Stimulated activated naive CD8-positive, alpha-beta T cell treated with anti-CD3 and anti-CD28 coated beads, Interleukin-15, Interleukin-2, amounts not matched to agents 100 ng/mL and 50 ng/mL, for 24 hours (primary cell): ENCODE measurements around the gene PRKAR2B.
"Not testable (repeated sequence)": the region's sequence is repeated elsewhere in the genome, so short reads cannot be mapped to it uniquely, and the experiment has no call there.

Experiments used
- H3K27ac Mint-ChIP-seq: one replicate; pipeline ENCODE4 v1.8.0; 2021; ENCODE audit warnings: mild to moderate bottlenecking, mixed read lengths
- H3K27me3 Mint-ChIP-seq: one replicate; pipeline ENCODE4 v1.8.0; 2021; ENCODE audit warnings: mixed read lengths
- H3K36me3 Mint-ChIP-seq: one replicate; pipeline ENCODE4 v1.8.0; 2021; ENCODE audit warnings: low read depth, mixed read lengths
- H3K4me1 Mint-ChIP-seq: one replicate; pipeline ENCODE4 v1.8.0; 2021; ENCODE audit warnings: low read depth, mixed read lengths
- H3K4me3 Mint-ChIP-seq: one replicate; pipeline ENCODE4 v1.8.0; 2021; ENCODE audit warnings: mild to moderate bottlenecking, mixed read lengths
- H3K9me3 Mint-ChIP-seq: one replicate; pipeline ENCODE4 v1.8.0; 2021; ENCODE audit warnings: mixed read lengths

Gene PRKAR2B

DNA sequence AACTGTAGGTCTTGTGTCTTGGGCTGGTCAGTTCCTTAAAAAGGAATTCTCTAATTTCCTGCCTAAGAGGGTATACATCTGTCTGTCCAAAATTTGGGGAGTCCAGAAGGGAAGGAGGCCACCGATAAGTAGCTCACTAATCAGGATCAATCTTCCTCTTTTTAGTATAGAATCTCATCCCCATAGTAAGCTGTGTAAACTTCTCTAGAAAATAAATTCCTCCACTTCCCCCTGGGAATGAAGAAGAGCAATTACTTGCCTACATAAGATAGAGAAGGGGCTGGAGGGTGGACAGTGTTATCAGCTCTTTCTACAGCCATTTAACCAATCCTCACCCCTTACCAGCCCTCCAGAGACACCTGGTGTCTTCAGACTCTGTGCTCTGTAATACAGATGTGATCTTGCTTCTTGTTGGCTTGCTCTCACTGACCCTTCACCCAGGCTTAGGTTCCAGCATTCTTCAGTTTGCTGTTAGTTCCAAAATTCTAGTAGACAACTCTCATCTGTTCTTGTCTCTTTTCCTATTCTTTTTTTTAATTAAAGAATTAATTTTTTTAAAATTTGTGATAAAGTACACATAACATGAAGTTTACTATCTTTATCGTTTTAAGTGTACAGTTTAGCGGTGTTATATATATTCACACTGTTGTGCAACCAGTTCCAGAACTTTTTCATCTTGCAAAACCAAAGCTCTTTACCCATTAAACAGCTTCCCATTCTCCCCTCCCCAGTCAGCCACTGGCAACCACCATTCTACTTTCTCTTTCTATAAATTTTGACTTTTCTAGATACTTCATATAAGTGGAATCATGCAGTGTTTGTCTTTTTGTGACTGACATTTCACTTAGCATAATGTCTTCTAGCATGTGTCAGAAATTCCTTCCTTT is 6.5 kb upstream of the PRKAR2B start:
- H3K27me3 Mint-ChIP-seq, result peaks cover 3% of the 10 kb centered on the region
- peaks cover 12% of the 10 kb centered on the region for H3K9me3 Mint-ChIP-seq
- H3K4me3 Mint-ChIP-seq, result no peak overlapping the region
- no peaks in the 10 kb centered on the region for H3K4me1 Mint-ChIP-seq
- H3K36me3 Mint-ChIP-seq, result no peaks in the 10 kb centered on the region
- no peak overlapping the region for H3K27ac Mint-ChIP-seq

DNA sequence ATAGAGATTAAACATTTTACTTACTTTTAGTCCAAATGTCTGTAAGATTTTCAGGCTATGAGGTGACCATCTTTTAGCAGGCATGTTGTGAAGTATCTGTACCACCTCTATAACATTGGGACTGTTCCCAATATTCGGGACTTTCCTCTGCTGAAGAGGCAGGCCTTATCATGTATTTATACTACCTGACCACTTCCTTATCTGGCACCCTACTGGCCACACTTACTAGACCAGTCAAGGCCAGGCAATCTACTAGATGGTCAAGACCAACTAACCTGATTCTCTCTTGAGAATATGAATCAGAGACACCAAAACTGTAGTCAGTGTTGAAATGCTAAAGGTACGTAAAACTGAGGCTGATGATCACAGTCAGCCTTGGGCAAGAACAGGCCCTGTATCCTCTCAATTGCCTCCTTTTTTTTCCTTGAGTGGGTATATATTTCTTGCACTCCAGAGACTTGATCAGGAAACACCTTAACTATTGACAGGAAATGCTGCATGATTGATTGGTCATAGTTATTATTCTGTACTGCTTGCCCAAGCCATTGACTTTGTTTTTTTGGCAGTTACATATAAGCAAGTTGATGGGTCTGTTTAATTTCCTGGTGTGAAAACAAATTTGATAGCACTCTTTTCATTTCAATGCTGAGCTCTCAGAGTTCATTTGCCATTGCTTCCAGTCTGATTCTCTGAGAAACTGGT is 5.2 kb upstream of the PRKAR2B start:
- no peak overlapping the region for H3K4me3 Mint-ChIP-seq
- peaks cover 7% of the 10 kb centered on the region for H3K27me3 Mint-ChIP-seq
- peaks cover 4% of the 10 kb centered on the region for H3K4me1 Mint-ChIP-seq
- H3K36me3 Mint-ChIP-seq, result no peaks in the 10 kb centered on the region
- H3K27ac Mint-ChIP-seq, result no peak overlapping the region
- peaks cover 12% of the 10 kb centered on the region for H3K9me3 Mint-ChIP-seq

DNA sequence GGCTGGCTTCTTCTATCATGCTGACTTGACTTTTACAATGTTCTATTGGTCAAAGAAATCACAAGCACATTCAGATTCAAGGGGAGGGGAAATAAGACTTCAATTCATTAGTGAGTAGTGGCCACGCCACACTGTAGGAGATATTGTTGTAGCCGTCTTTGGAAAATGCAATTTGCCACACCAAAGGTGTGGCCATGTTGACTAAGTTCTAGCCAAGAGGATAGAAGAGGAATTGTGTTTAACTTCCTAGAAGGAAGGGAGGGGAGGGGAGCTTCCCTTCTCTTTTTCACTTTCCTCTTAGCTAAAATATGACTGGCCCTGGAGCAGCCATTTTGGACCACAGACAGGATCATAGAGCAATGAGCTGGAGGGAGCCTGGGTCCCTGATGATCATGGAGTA is 3.4 kb upstream of the PRKAR2B start:
- Mint-ChIP-seq H3K36me3 (no peaks in the 10 kb centered on the region), H3K27me3 (peaks cover 17% of the 10 kb centered on the region), H3K9me3 (peaks cover 12% of the 10 kb centered on the region), H3K4me3 (no peak overlapping the region), H3K27ac (no peak overlapping the region), H3K4me1 (peaks cover 9% of the 10 kb centered on the region)

DNA sequence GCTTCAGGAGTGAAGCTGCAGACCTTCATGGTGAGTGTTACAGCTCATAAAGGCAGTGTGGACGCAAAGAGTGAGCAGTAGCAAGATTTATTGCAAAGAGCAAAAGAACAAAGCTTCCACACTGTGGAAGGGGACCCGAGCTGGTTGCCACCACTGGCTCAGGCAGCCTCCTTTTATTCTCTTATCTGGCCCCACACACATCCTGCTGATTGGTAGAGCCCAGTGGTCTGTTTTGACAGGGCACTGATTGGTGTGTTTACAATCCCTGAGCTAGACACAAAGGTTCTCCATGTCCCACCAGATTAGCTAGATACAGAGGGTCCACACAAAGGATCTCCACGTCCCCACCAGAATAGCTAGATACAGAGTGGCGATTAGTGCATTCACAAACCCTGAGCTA is 2.7 kb upstream of the PRKAR2B start:
- H3K4me1 Mint-ChIP-seq, H3K9me3 Mint-ChIP-seq, H3K36me3 Mint-ChIP-seq, H3K27ac Mint-ChIP-seq, H3K4me3 Mint-ChIP-seq: not testable (repeated sequence)
- H3K27me3 Mint-ChIP-seq, result peaks cover 20% of the 10 kb centered on the region

DNA sequence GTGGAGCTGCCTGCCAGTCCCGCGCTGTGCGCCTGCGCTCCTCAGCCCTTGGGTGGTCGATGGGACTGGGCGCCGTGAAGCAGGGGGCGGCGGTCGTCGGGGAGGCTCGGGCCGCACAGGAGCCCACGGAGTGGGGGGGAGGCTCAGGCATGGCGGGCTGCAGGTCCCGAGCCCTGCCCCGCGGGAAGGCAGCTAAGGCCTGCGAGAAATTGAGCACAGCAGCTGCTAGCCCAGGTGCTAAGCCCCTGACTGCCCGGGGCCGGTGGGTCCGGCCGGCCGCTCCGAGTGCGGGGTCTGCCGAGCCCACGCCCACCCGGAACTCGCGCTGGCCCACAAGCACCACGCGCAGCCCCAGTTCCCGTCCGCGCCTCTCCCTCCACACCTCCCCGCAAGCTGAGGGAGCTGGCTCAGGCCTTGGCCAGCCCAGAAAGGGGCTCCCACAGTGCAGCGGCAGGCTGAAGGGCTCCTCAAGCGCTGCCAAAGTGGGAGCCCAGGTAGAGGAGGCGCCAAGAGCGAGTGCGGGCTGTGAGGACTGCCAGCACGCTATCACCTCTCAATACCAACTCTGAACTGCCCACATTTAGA is 2.1 kb upstream of the PRKAR2B start:
- not testable (repeated sequence) for H3K36me3 Mint-ChIP-seq, H3K27ac Mint-ChIP-seq, H3K4me1 Mint-ChIP-seq, H3K4me3 Mint-ChIP-seq, H3K9me3 Mint-ChIP-seq
- H3K27me3 Mint-ChIP-seq, result peaks cover 27% of the 10 kb centered on the region

DNA sequence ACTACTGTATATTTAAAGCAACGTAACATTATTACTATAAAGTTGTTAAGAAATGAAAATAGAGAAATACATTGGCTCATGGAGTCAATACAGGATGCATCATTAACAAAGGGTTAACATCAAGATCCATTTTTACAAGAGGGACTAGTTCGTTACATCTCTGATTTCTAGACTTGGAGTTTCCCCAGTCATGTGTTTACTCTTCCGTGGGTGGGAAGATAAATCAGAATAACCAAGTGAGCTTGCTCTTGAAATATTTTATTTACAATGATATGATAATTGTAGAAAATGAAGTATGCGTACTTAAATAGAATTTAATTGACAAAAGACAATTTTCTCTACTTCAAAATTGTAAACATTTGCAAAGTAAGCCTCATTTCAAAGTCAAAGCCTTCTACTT is 1.0 kb upstream of the PRKAR2B start:
- Mint-ChIP-seq H3K36me3 (no peaks in the 10 kb centered on the region), H3K9me3 (peaks cover 2% of the 10 kb centered on the region), H3K27ac (no peak overlapping the region), H3K4me3 (peak overlapping the region; percentile 78), H3K4me1 (peaks cover 9% of the 10 kb centered on the region), H3K27me3 (peaks cover 37% of the 10 kb centered on the region)

DNA sequence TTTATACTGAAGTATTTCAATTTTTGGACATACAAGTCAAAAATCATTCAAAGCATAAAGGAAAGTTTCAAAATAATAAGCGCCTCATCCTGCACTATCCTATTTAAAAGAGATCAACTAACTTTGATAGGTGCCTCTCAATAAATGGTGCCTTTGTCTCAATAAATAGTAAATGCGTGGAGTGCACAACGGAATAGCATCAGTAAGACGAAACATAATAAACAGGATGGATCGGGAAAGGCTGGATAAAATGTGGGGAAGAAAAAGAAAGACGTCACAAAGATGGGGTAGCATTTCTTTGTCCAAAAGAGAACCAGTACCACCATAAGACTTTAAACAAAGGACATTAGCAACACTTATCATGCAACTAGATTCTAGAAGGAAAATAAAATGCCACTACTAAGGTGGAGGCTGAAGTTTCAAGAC is 571 bp upstream of the PRKAR2B start:
- H3K9me3 Mint-ChIP-seq, result no peaks in the 10 kb centered on the region
- peak overlapping the region; percentile 50 for H3K27ac Mint-ChIP-seq
- H3K27me3 Mint-ChIP-seq, result peaks cover 42% of the 10 kb centered on the region
- peaks cover 9% of the 10 kb centered on the region for H3K4me1 Mint-ChIP-seq
- peak overlapping the region; percentile 78 for H3K4me3 Mint-ChIP-seq
- H3K36me3 Mint-ChIP-seq, result no peaks in the 10 kb centered on the region

DNA sequence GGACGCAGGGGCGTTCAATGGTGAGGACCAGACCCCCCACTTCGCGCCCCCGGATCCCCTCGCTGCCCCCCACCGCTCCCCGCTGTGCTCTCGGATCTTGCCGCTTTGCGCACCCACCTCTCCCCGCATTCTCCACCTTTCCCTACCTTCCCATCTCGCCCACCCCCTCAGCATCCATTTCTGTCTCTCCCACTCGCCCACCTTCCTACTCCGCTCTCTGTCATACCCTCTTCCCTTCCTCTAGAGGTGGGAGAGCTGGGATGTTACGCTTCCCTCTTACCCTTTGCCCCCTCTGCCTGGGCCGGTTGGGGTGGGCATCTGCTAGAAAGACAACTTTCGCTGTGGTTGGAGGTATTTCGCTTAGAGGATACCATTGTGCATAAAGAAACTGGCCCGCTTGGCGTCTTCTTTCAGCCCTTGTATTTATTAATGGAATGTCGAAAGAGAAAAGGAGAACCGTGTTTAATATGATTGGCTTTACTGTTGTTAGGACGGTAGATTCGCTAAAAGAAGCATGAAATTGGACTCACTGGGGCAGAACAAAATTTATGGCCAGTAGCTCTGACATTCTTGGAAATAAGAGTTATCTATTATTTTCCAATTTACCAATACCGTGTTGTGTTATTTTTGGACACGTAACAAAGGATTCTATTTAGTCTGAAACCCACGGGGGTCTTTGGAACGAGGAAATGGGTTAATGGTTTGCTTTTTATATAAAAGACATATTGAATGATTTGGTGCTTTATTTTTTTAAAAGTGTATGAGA is 873 bp downstream of the PRKAR2B start:
- Mint-ChIP-seq H3K4me3 (peak overlapping the region; percentile 77), H3K36me3 (no peaks in the 10 kb centered on the region), H3K9me3 (no peaks in the 10 kb centered on the region), H3K4me1 (peaks cover 9% of the 10 kb centered on the region), H3K27me3 (peaks cover 50% of the 10 kb centered on the region), H3K27ac (no peak overlapping the region)

DNA sequence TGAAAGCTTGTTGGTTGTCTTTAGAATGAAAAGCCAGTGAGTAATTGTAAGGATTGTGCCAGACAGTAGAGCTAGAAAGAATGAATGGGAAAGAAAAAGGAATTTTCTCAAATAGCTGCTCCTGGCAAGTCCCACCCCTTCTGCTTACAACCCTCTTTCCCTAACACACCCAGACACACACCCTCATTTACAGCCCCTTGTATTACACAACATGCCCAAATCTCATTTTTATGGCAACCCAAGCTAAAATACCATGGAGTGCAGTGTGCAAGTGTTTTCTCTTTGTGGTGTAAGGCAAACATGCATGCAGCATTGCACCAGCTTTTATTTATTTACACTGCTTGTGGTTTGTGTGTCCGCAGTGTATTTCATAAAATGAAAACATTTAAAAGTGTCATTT is 1.5 kb downstream of the PRKAR2B start:
- Mint-ChIP-seq H3K27me3 (peaks cover 56% of the 10 kb centered on the region), H3K4me1 (peaks cover 12% of the 10 kb centered on the region)

DNA sequence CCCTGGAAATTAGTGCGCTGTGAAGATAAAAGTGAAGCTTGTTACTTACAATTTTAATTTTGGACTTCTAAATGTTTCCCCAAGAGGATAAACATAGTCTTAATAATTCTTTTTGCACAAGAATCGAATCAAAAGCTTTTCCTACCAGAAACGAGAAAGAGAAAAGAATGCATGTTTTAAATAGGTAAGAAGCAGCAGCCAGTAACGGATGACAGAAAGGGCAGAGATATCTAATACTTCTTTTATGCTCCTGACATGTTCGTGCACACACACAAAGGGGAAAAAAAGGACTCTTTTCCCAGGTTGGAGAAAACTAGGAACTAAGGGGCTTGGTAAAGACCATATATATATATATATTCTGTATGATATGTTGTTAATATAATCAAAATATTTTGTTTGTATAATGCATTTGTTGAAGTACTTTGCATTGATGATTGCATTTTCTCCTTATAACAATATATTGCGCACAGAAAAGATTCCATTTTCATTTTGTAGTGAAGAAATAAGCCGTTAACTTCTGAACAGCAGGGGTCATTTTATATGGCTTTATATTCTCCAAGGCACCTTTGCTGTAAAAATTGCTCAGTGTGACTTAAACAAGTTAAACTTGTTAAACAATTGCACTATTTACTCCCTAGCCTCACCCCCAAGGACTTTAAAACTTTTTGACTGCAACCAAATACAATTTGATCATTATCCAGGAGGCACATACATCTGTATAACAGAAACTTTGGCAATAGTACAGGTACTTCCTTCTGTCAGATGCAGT is 2.2 kb downstream of the PRKAR2B start:
- H3K4me3 Mint-ChIP-seq, result no peak overlapping the region
- no peak overlapping the region for H3K27ac Mint-ChIP-seq
- H3K27me3 Mint-ChIP-seq, result peaks cover 56% of the 10 kb centered on the region
- no peaks in the 10 kb centered on the region for H3K9me3 Mint-ChIP-seq
- no peaks in the 10 kb centered on the region for H3K36me3 Mint-ChIP-seq
- peaks cover 19% of the 10 kb centered on the region for H3K4me1 Mint-ChIP-seq

More for the DNA sequence above, 1.5 kb downstream of the PRKAR2B start:
- Mint-ChIP-seq H3K27ac (no peak overlapping the region), H3K36me3 (no peaks in the 10 kb centered on the region), H3K4me3 (no peak overlapping the region), H3K9me3 (no peaks in the 10 kb centered on the region)

DNA sequence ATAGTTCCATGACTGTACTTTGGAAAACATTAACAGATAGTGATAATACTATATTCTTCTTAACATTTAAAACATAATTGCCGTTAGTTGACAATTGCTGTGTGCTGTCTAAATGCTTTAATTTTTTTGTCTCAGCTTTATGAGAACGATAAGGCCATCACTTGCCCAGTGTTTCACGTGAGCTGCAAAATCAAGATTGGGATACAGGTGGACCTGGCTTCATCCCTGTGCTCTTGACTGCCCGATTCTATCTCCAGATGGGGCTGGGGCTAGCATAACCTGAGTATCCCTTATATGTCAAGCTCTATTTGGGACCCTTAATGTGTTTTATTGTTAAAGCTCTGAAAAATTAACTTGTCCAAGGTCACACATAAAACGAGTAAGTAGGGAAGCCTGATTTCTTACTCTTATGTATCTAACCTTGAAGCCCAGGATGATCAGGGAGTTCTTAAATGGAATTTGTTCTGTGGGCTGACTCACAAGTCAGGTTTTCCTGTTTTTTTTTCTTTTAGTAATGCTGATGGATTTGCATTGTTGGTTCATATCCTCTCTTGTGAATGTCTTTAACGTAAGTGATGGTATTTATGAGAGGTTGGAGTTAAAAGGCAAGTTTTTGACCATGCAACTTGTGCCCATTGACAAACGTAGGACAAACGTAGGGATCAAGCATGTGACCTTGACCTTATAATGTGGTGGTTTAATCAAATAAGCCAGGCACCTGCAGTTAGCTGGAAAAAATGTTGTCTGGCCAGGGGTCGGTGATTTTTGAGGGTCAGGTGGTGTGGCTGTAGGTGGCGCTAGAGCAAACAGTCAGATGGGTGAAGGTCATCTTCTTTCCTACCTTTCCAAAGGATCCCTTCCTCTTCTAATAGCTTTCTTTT is 3.6 kb downstream of the PRKAR2B start:
- peaks cover 20% of the 10 kb centered on the region for H3K4me1 Mint-ChIP-seq
- H3K4me3 Mint-ChIP-seq, result no peak overlapping the region
- H3K36me3 Mint-ChIP-seq, result no peaks in the 10 kb centered on the region
- H3K9me3 Mint-ChIP-seq, result no peaks in the 10 kb centered on the region
- no peak overlapping the region for H3K27ac Mint-ChIP-seq
- H3K27me3 Mint-ChIP-seq, result peaks cover 56% of the 10 kb centered on the region

DNA sequence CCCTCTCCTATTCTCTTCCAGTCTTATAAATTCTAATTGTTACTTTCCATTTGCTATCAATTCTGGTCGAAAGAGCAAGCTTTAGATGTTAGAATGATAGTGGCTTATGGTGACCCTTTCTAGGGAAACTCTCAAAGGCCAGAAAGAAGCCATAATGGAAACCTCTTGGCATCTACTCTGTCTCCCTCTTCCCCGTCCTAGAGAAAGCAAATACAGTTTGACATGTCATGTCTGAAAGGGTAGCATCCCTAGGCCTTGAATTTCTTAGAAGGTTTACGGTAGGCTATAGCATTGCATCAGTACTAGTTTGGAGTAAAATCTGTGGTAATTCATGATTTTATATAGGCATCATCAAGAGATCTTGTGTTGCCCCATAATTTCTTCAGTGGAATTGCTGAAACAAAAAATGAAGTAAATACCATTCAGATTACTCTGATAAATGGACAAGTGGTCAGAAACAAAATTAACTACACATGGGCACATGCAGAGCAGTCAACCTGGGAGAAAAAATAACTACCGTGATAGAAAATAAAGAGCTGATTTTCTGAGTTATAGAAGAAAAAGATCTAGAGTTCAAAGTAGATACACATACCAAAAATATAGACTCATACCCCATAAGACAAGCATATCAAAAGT is 4.4 kb downstream of the PRKAR2B start:
- Mint-ChIP-seq H3K27me3 (peaks cover 54% of the 10 kb centered on the region), H3K4me3 (no peak overlapping the region), H3K27ac (no peak overlapping the region), H3K36me3 (no peaks in the 10 kb centered on the region), H3K4me1 (peaks cover 19% of the 10 kb centered on the region), H3K9me3 (no peaks in the 10 kb centered on the region)

DNA sequence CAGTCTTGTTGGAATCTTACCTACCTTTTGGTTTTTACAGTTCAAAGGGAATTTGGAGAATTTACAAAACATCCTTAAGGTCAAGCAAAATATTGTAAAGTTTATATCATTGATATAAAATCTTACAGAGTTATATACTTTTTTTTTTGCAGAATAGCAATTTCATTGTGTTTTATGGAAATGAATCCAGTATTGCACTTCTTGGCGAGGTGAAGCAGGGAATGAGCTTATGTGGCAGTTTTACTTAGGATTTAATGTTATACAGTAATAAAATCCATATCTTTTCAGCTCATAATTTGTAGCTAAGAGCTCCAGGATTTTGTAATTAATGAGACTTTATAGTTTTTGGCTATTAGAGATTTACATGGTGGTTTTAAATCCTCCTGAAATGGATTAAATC is 5.0 kb downstream of the PRKAR2B start:
- peaks cover 51% of the 10 kb centered on the region for H3K27me3 Mint-ChIP-seq
- no peaks in the 10 kb centered on the region for H3K9me3 Mint-ChIP-seq
- no peak overlapping the region for H3K27ac Mint-ChIP-seq
- H3K36me3 Mint-ChIP-seq, result no peaks in the 10 kb centered on the region
- H3K4me3 Mint-ChIP-seq, result no peak overlapping the region
- H3K4me1 Mint-ChIP-seq, result peaks cover 16% of the 10 kb centered on the region
